HCT116 (cell line): Measurements from ENCODE around the gene CCDC73. TPM values are rescaled to one million over a fixed set of nuclear protein-coding genes. Genes with fewer than 3 reads are reported as not detected.

ENCODE experiments used
- ATAC-seq: fragments of 200-7000 bp; cut with Tn5 transposase; 2 replicates; pipeline ENCODE4 v1.9.1; 2020; ENCODE audit warnings: mild to moderate bottlenecking, moderate library complexity
- BruUV-seq: library from RNA; stranded (reverse); fragments of 400-500 nt; replicated peaks from 2 replicates; lab custom pipeline; 2021; lab: Mats Ljungman, UMichigan
- CTCF ChIA-PET: fragments of 300-600 bp; sonication (Branson Sonifier 250); formaldehyde crosslinking; loops from one replicate; lab custom pipeline; 2021; ENCODE audit warnings: antibody characterized with exemption; lab: Charles Lee
- POLR2A ChIA-PET: fragments of 300-600, 350-600 bp; sonication (Branson Sonifier 250); formaldehyde crosslinking; loops from one replicate; lab custom pipeline; 2021; ENCODE audit warnings: antibody characterized with exemption; lab: Charles Lee
- RAD21 ChIA-PET, 2 experiments: fragments of 300-600 bp; sonication (Branson Sonifier 250); formaldehyde crosslinking; loops; one replicate each; lab custom pipeline; 2023; ENCODE audit warnings: low total read pairs in 2 of 2; ENCODE audit not compliant: uncharacterized antibody in 2 of 2, unreplicated experiment in 2 of 2, low non-redundant PET in 1 of 2; lab: Charles Lee
- DNase-seq: peaks from one replicate; pipeline ENCODE4 v3.0.0-alpha.2; 2010; ENCODE audit warnings: low read depth, low spot score
- H2AFZ ChIP-seq: fragments of 200-600 bp; shearing (Covaris generic), sonication (generic); 2 replicates; pipeline ENCODE4 v1.6.1; 2017; ENCODE audit warnings: low read depth, mixed run types, mixed read lengths, antibody characterized with exemption, low read length; ENCODE audit not compliant: poor library complexity, severe bottlenecking
- H3K27ac ChIP-seq: 2 replicates; pipeline ENCODE4 v1.5.1; 2012; ENCODE audit warnings: low read depth, low read length
- H3K27me3 ChIP-seq: fragments of 200-600 bp; sonication (generic); 2 replicates; pipeline ENCODE4 v1.6.1; 2016; ENCODE audit warnings: mixed run types, low read length, mixed read lengths; ENCODE audit not compliant: insufficient read depth
- H3K36me3 ChIP-seq, 2 experiments: fragments of 200-500 bp in 1 of 2; fragments of 200-600 bp in 1 of 2; sonication (Bioruptor generic) in 1 of 2; sonication (generic) in 1 of 2; 2 replicates each; pipeline versions ENCODE4 v1.5.1 to v1.6.1; 2014 to 2016; ENCODE audit warnings: low read length in 2 of 2, inconsistent platforms in 1 of 2, mixed read lengths in 1 of 2, mixed run types in 1 of 2; ENCODE audit not compliant: insufficient read depth in 2 of 2, control insufficient read depth in 1 of 2
- H3K4me1 ChIP-seq, 2 experiments: fragments of 200-600 bp in 1 of 2; sonication (generic) in 1 of 2; 2 replicates each; pipeline versions ENCODE4 v1.5.1 to v1.6.1; 2012 to 2017; ENCODE audit warnings: low read length in 2 of 2, inconsistent platforms in 1 of 2, mild to moderate bottlenecking in 1 of 2, mixed read lengths in 1 of 2, mixed run types in 1 of 2, moderate library complexity in 1 of 2; ENCODE audit not compliant: insufficient read depth in 2 of 2, control insufficient read depth in 1 of 2
- H3K4me2 ChIP-seq: fragments of 200-600 bp; sonication (generic); 2 replicates; pipeline ENCODE4 v1.6.1; 2017; ENCODE audit warnings: mixed run types, low read length, mixed read lengths
- H3K4me3 ChIP-seq, 2 experiments: fragments of 200-600 bp in 1 of 2; sonication (generic) in 1 of 2; replicated peaks in 1 of 2; 2 replicates each; pipeline ENCODE4 v1.5.1; 2011 to 2016; ENCODE audit warnings: low read length in 2 of 2, control low read depth in 1 of 2, low read depth in 1 of 2, mild to moderate bottlenecking in 1 of 2, mixed read lengths in 1 of 2, mixed run types in 1 of 2
- H3K79me2 ChIP-seq: fragments of 200-600 bp; sonication (generic); 2 replicates; pipeline ENCODE4 v1.6.1; 2017; ENCODE audit warnings: mild to moderate bottlenecking, mixed run types, low read length, moderate library complexity, mixed read lengths; ENCODE audit not compliant: insufficient read depth
- H3K9ac ChIP-seq: fragments of 200-600 bp; sonication (generic); 2 replicates; pipeline ENCODE4 v1.6.1; 2016; ENCODE audit warnings: low read length, mixed read lengths
- H3K9me2 ChIP-seq: fragments of 200-600 bp; sonication (generic), shearing (Covaris generic); 2 replicates; pipeline ENCODE4 v1.6.1; 2017; ENCODE audit warnings: mixed run types, mild to moderate bottlenecking, moderate library complexity; ENCODE audit not compliant: insufficient read depth
- H3K9me3 ChIP-seq, 2 experiments: fragments of 200-500 bp in 1 of 2; fragments of 200-600 bp in 1 of 2; sonication (Bioruptor generic) in 1 of 2; sonication (generic) in 1 of 2; 2 replicates each; pipeline ENCODE4 v1.6.1; 2014 to 2017; ENCODE audit warnings: low read length in 2 of 2, mixed read lengths in 2 of 2, inconsistent platforms in 1 of 2, low read depth in 1 of 2, mild to moderate bottlenecking in 1 of 2, mixed run types in 1 of 2, moderate library complexity in 1 of 2; ENCODE audit not compliant: control insufficient read depth in 1 of 2, insufficient read depth in 1 of 2
- H4K20me1 ChIP-seq: fragments of 200-600 bp; sonication (generic), shearing (Covaris generic); 2 replicates; pipeline ENCODE4 v1.6.1; 2017; ENCODE audit warnings: mixed run types, mild to moderate bottlenecking, moderate library complexity; ENCODE audit not compliant: insufficient read depth
- EGR1 ChIP-seq: IDR thresholded peaks from 2 replicates; pipeline ENCODE4 v1.6.1; 2012; ENCODE audit warnings: low read depth
- ELF1 ChIP-seq: IDR thresholded peaks from 2 replicates; pipeline ENCODE4 v1.6.1; 2012; ENCODE audit warnings: low read depth, borderline replicate concordance
- EZH2 ChIP-seq: fragments of 200-600 bp; sonication (generic); IDR thresholded peaks from 2 replicates; pipeline ENCODE4 v1.6.1; 2017; ENCODE audit warnings: antibody characterized with exemption, mixed run types
- FOSL1 ChIP-seq: IDR thresholded peaks from 2 replicates; pipeline ENCODE4 v1.6.1; 2012; ENCODE audit warnings: low read depth
- MAX ChIP-seq: IDR thresholded peaks from 2 replicates; pipeline ENCODE4 v1.6.1; 2012
- POLR2AphosphoS5 ChIP-seq: IDR thresholded peaks from 2 replicates; pipeline ENCODE4 v1.6.1; 2011; ENCODE audit warnings: mild to moderate bottlenecking, low read depth, low read length, moderate library complexity
- RAD21 ChIP-seq: IDR thresholded peaks from 2 replicates; pipeline ENCODE4 v1.6.1; 2012; ENCODE audit warnings: low read depth, mild to moderate bottlenecking
- SIN3A ChIP-seq: IDR thresholded peaks from 2 replicates; pipeline ENCODE4 v1.6.1; 2012; ENCODE audit warnings: low read depth
- SRF ChIP-seq: IDR thresholded peaks from 2 replicates; pipeline ENCODE4 v1.6.1; 2012; ENCODE audit warnings: low read depth
- YY1 ChIP-seq: IDR thresholded peaks from 2 replicates; pipeline ENCODE4 v1.6.1; 2011; ENCODE audit warnings: low read length, low read depth, moderate library complexity, mild to moderate bottlenecking; ENCODE audit not compliant: insufficient replicate concordance; ENCODE audit errors: extremely low read depth
- intact Hi-C: fragments of 100-400 bp; cut with micrococcal nuclease; formaldehyde crosslinking; loops from 2 replicates; pipeline ENCODE4 v1.10.0; 2022
- total RNA-seq: library from RNA; stranded (reverse); gene quantifications from one replicate; pipeline ENCODE4 v1.2.1, GENCODE V29; 2021; ENCODE audit not compliant: unreplicated experiment
- TF ChIP-seq, protein P1 (sequence below), 3 experiments: fragments of 200-600 bp in 1 of 3; sonication (generic) in 1 of 3; IDR thresholded peaks in 2 of 3; conservative IDR thresholded peaks in 1 of 3; 2 replicates each; pipeline ENCODE4 v1.5.1; 2012 to 2017; ENCODE audit warnings: low read depth in 2 of 3, low read length in 2 of 3, antibody characterized with exemption in 1 of 3, borderline replicate concordance in 1 of 3, control low read depth in 1 of 3, mild to moderate bottlenecking in 1 of 3, mixed read lengths in 1 of 3, mixed run types in 1 of 3, moderate library complexity in 1 of 3; ENCODE audit not compliant: insufficient read depth in 1 of 3

The CCDC73 gene
- total RNA-seq, 1 experiment from 2014 or later: not detected

GRCh38 chr11:32790916-32791315 is 3.5 kb downstream of the CCDC73 start:
- Histone ChIP-seq H3K9me3 (no peaks in the 10 kb centered on the region), H2AFZ (no peak overlapping the region), H3K4me1 (peaks cover 0 to 13% of the 10 kb centered on the region in 2 experiments; a peak in 1 of 4 replicates), H3K27ac (no peak overlapping the region), H3K9ac (no peak overlapping the region), H3K9me2 (no peaks in the 10 kb centered on the region; the same call in 1 of the 2 replicates), H3K79me2 (no peaks in the 10 kb centered on the region), H3K36me3 (no peaks in the 10 kb centered on the region), H4K20me1 (no peaks in the 10 kb centered on the region)
- CTCF ChIA-PET: interaction anchor here (1.0 kb wide), 1 partner anchor 42 kb away, joined by 3 read pairs; no protein-coding TSS in a partner anchor
- RAD21 ChIA-PET: no interaction called here
- ATAC-seq (no peak), DNase-seq (no peak)
- no TSS peak for BruUV-seq
- intact Hi-C loops: loop anchor here (5.0 kb wide), 1 partner anchor 404 kb away; no protein-coding TSS in a partner anchor
- no peak for TF ChIP-seq FOSL1
- no peak for TF ChIP-seq POLR2AphosphoS5
- no peak for TF ChIP-seq MAX
- TF ChIP-seq EZH2: no peak
- TF ChIP-seq ELF1: no peak
- no peak for TF ChIP-seq SIN3A
- TF ChIP-seq RAD21: no peak
- TF ChIP-seq EGR1: no peak
- TF ChIP-seq, protein P1, sequence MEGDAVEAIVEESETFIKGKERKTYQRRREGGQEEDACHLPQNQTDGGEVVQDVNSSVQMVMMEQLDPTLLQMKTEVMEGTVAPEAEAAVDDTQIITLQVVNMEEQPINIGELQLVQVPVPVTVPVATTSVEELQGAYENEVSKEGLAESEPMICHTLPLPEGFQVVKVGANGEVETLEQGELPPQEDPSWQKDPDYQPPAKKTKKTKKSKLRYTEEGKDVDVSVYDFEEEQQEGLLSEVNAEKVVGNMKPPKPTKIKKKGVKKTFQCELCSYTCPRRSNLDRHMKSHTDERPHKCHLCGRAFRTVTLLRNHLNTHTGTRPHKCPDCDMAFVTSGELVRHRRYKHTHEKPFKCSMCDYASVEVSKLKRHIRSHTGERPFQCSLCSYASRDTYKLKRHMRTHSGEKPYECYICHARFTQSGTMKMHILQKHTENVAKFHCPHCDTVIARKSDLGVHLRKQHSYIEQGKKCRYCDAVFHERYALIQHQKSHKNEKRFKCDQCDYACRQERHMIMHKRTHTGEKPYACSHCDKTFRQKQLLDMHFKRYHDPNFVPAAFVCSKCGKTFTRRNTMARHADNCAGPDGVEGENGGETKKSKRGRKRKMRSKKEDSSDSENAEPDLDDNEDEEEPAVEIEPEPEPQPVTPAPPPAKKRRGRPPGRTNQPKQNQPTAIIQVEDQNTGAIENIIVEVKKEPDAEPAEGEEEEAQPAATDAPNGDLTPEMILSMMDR (IDR thresholded peaks at IDR 0.05 in 2 of 3, conservative IDR thresholded peaks at IDR 0.05 in 1 of 3; ENCODE audit: borderline replicate concordance in 1 of 3, insufficient read depth in 1 of 3, low read depth in 2 of 3, low read length in 2 of 3): no peak
- TF ChIP-seq SRF: no peak
- no peak for TF ChIP-seq YY1
- TF ChIP-seq, all 23 proteins: peak for 0
- no peak overlapping the region for H3K4me2 ChIP-seq
- POLR2A ChIA-PET: no interaction called here
- no peaks in the 10 kb centered on the region for H3K27me3 ChIP-seq
- H3K4me3 ChIP-seq: no peak overlapping the region
